Endothelial cell (in vitro differentiated cells): ENCODE data around the gene STAT1. TPM values are rescaled to one million over a fixed set of nuclear protein-coding genes. Genes with fewer than 3 reads are reported as not detected.

Experiments
- DNase-seq: peaks from one replicate; pipeline ENCODE4 v3.0.0; 2021; ENCODE audit warnings: low spot score
- H3K27ac Mint-ChIP-seq: one replicate; pipeline ENCODE4 v1.8.0; 2021; ENCODE audit warnings: mixed read lengths, inconsistent platforms; ENCODE audit not compliant: unreplicated experiment
- H3K27me3 Mint-ChIP-seq: one replicate; pipeline ENCODE4 v1.8.0; 2021; ENCODE audit warnings: mild to moderate bottlenecking, moderate library complexity, mixed read lengths, inconsistent platforms; ENCODE audit not compliant: unreplicated experiment
- H3K36me3 Mint-ChIP-seq: one replicate; pipeline ENCODE4 v1.8.0; 2021; ENCODE audit warnings: mild to moderate bottlenecking, low read depth, mixed read lengths, inconsistent platforms; ENCODE audit not compliant: unreplicated experiment
- H3K4me1 Mint-ChIP-seq: one replicate; pipeline ENCODE4 v1.8.0; 2021; ENCODE audit warnings: mild to moderate bottlenecking, mixed read lengths, inconsistent platforms; ENCODE audit not compliant: unreplicated experiment
- H3K4me3 Mint-ChIP-seq: one replicate; pipeline ENCODE4 v1.8.0; 2021; ENCODE audit warnings: mild to moderate bottlenecking, mixed read lengths, inconsistent platforms; ENCODE audit not compliant: unreplicated experiment
- H3K9me3 Mint-ChIP-seq: one replicate; pipeline ENCODE4 v1.8.0; 2021; ENCODE audit warnings: mixed read lengths, inconsistent platforms; ENCODE audit not compliant: unreplicated experiment
- total RNA-seq: library from RNA; stranded (reverse); fragmentation: NEBNext Ultra II Directional; extraction: Animal tissue kit (Norgen Biotek cat#: 25700); gene quantifications from one replicate; pipeline ENCODE4 v1.2.1, GENCODE V29; 2021; ENCODE audit not compliant: unreplicated experiment
- TF ChIP-seq, protein P1 (sequence below): fragments of 200-600 bp; sonication (generic); IDR thresholded peaks from one replicate; pipeline ENCODE4 v1.5.0; 2021; ENCODE audit warnings: antibody characterized with exemption; ENCODE audit not compliant: unreplicated experiment

STAT1 gene
- total RNA-seq, 1 donor from 2014 or later = 30.1 TPM

DNA sequence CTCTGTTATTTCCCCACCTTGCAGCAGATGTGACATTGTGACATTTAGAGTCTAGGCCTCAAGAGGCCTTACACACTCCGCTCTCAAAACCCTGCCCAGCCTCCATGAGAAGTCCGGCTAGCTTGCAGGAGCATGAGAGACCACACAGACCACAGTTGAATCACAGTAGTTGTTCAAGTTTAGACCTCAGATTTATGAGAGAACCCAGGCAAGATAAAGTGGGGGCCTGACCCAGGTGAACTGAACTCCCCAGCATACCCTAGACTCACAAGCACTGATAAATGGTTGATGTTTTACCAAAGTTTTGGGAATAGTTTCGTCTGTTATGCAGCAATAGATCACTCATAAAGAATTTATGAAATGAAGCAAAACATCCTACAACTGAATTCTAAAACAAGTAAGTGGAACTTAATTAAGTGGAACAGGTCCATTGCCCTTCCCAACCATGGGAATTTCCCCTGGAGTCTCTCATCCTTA, 4.7 kb upstream of the STAT1 start:
- TF ChIP-seq, protein P1, sequence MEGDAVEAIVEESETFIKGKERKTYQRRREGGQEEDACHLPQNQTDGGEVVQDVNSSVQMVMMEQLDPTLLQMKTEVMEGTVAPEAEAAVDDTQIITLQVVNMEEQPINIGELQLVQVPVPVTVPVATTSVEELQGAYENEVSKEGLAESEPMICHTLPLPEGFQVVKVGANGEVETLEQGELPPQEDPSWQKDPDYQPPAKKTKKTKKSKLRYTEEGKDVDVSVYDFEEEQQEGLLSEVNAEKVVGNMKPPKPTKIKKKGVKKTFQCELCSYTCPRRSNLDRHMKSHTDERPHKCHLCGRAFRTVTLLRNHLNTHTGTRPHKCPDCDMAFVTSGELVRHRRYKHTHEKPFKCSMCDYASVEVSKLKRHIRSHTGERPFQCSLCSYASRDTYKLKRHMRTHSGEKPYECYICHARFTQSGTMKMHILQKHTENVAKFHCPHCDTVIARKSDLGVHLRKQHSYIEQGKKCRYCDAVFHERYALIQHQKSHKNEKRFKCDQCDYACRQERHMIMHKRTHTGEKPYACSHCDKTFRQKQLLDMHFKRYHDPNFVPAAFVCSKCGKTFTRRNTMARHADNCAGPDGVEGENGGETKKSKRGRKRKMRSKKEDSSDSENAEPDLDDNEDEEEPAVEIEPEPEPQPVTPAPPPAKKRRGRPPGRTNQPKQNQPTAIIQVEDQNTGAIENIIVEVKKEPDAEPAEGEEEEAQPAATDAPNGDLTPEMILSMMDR = no peak
- H3K36me3 Mint-ChIP-seq = no peaks in the 10 kb centered on the region
- no peak overlapping the region for H3K27ac Mint-ChIP-seq
- no peak overlapping the region for H3K4me3 Mint-ChIP-seq
- peaks cover 2% of the 10 kb centered on the region for H3K27me3 Mint-ChIP-seq
- no peak for DNase-seq
- no peaks in the 10 kb centered on the region for H3K9me3 Mint-ChIP-seq
- no peaks in the 10 kb centered on the region for H3K4me1 Mint-ChIP-seq

DNA sequence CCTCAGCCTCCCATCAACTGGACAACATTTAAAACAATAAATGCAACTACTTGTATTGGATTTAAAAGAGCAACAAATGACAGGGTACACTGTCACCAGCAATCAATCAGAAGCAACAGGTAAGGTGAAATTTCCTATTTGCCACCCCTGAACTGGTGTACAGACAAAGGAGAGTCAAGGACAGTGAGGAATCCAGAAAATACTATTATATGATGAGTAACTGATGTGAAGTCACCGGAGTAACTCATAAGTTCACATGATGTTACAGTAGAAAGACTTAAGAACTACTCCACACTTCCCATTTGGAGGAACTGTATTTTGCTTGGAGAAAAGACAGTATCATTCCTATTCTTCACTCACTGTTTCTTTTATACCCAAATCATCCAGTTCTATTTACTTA, 4.1 kb upstream of the STAT1 start:
- H3K4me3 Mint-ChIP-seq = no peak overlapping the region
- H3K9me3 Mint-ChIP-seq = no peaks in the 10 kb centered on the region

DNA sequence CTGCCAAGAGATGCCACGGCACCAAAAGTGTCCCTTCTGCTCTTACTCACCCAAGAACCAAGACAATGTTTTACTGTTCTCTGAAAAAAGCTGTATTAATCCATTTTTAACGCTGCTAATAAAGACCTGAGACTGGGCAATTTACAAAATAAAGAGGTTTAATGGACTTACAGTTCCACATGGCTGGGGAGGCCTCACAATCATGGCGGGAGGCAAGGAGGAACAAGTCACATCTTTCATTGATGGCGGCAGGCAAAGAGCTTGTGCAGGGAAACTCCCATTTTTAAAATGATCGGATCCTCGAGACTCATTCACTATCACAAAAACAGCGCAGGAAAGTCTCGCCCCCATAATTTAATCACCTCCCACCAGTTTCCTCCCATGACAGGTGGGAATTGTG, 1.9 kb upstream of the STAT1 start:
- H3K36me3 Mint-ChIP-seq = no peaks in the 10 kb centered on the region
- TF ChIP-seq, protein P1 = no peak
- DNase-seq = no peak
- no peaks in the 10 kb centered on the region for H3K4me1 Mint-ChIP-seq
- peaks cover 2% of the 10 kb centered on the region for H3K27me3 Mint-ChIP-seq
- no peak overlapping the region for H3K4me3 Mint-ChIP-seq
- H3K9me3 Mint-ChIP-seq = no peaks in the 10 kb centered on the region
- H3K27ac Mint-ChIP-seq = no peak overlapping the region

More for the DNA sequence above, 4.1 kb upstream of the STAT1 start:
- H3K27ac Mint-ChIP-seq = no peak overlapping the region
- H3K36me3 Mint-ChIP-seq = no peaks in the 10 kb centered on the region
- H3K27me3 Mint-ChIP-seq = peaks cover 2% of the 10 kb centered on the region
- no peak for DNase-seq
- H3K4me1 Mint-ChIP-seq = no peaks in the 10 kb centered on the region
- TF ChIP-seq, protein P1 = no peak

DNA sequence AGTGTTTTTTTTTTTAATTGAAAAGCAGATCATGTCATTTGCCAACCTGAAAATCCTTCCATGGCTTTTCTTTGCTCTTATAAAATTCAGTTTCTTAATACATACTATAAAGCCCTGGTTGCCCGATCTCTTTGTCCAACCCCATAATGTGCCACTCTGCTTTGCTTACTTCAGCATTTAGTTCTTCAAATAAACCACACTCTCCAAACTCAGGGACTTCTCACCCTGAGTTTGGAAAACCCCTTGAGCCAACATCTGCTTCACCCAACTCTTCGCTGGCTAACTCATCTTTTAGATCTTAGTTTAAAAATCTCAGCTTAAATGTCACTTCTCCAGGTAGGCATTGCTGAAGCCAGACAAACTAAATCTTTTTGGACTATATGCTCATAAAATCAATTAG, 1.3 kb upstream of the STAT1 start:
- H3K27me3 Mint-ChIP-seq = peaks cover 2% of the 10 kb centered on the region
- TF ChIP-seq, protein P1 = no peak
- no peaks in the 10 kb centered on the region for H3K9me3 Mint-ChIP-seq
- DNase-seq = no peak
- H3K4me3 Mint-ChIP-seq = no peak overlapping the region
- no peaks in the 10 kb centered on the region for H3K36me3 Mint-ChIP-seq
- no peak overlapping the region for H3K27ac Mint-ChIP-seq
- H3K4me1 Mint-ChIP-seq = no peaks in the 10 kb centered on the region

DNA sequence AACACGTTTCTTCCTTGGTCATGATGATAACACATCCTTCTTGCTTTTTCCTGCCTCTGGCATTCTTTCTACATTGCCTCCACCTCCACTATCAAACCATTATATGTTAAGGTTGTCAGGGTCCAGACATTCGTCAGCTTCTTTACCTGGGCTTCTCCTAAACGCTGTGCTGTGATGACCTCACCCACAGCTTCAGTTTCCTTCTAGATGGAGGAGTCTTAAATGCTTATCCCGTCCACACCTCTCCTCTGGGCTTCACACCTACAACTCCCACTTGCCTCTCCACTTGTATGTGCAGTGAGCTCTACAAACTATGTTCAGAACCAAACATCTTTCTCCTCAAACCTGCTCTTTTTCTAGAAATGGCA, 666 bp upstream of the STAT1 start:
- TF ChIP-seq, protein P1 = no peak
- peaks cover 2% of the 10 kb centered on the region for H3K27me3 Mint-ChIP-seq
- DNase-seq = no peak

More for the DNA sequence above, 666 bp upstream of the STAT1 start:
- Mint-ChIP-seq H3K36me3 (no peaks in the 10 kb centered on the region), H3K27ac (no peak overlapping the region), H3K9me3 (no peaks in the 10 kb centered on the region), H3K4me3 (no peak overlapping the region), H3K4me1 (no peaks in the 10 kb centered on the region)
